Left colon (tissue), 2 donors: ENCODE results near the gene FGD6. TPM values are rescaled to one million over a fixed set of nuclear protein-coding genes. Genes with fewer than 3 reads are reported as not detected.
"Not testable (repeated sequence)": the region's sequence is repeated elsewhere in the genome, so short reads cannot be mapped to it uniquely, and the experiment has no call there.

Experiments
- ATAC-seq: fragments of 200-7000 bp; cut with Tn5 transposase; one replicate; pipeline ENCODE4 v1.9.1; 2020; ENCODE audit warnings: mild to moderate bottlenecking, moderate library complexity
- DNase-seq, 2 donors: peaks; one replicate each; pipeline ENCODE4 v3.0.0-alpha.2; 2020
- intact Hi-C, 2 donors: fragments of 100-400 bp; cut with DNase I in 1 of 2; cut with micrococcal nuclease in 1 of 2; formaldehyde crosslinking; loops; one replicate each; pipeline versions ENCODE4 v1.11.2 to v1.14.0; 2022; cut with DNase I, micrococcal nuclease
- long read RNA-seq: library from polyadenylated mRNA; unstranded; transcript quantifications from one replicate; pipeline ENCODE4 v2.0.0, GENCODE V29; 2021
- total RNA-seq, 2 donors: library from RNA; stranded (reverse); fragmentation: NEBNext Ultra II Directional; extraction: Animal tissue kit (Norgen Biotek cat#: 25700); gene quantifications; one replicate each; pipeline ENCODE4 v1.2.1, GENCODE V29; 2021
- donor health status: DM: no; HTN: no; CAD: no.
- donor health status: DM: yes; HTN: yes; CAD: no.

The FGD6 gene
- total RNA-seq: 10 to 100 TPM; 18.7 to 23.8 TPM
- long read RNA-seq, partial matches to known transcripts: 6 of 12 reads
- long read RNA-seq, other reads (novel, unspliced or antisense): 5 of 12 reads

- intact Hi-C loops: loop anchor here in 1 of 2 donors (5.0 to 10.0 kb wide), 3 partner anchors 100 to 317 kb away; partner anchors contain the start of gene METAP2
- peak; percentile 98 to 99 for DNase-seq
- ATAC-seq: peak; percentile 86
Observed at GRCh38 chr12:95217377-95218149, at the start of gene FGD6, which contains the start of gene VEZT. Gene FGD6 (minus strand): TSS chr12:95217467. CDS start chr12:95217240, 227 bp downstream. Gene VEZT (plus strand): TSS chr12:95217807. CDS start chr12:95217851, 44 bp downstream.

GRCh38 chr12:95266254-95266653 is 49.0 kb upstream of the FGD6 start:
- ATAC-seq (no peak), DNase-seq (no peak)
- intact Hi-C loops: no loop called here

- ATAC-seq: no peak
- no peak for DNase-seq
- intact Hi-C loops: no loop called here
Observed at GRCh38 chr12:95265765-95266164, 48.5 kb upstream of the FGD6 start.

GRCh38 chr12:95262808-95263207 is 45.5 kb upstream of the FGD6 start:
- intact Hi-C loops: no loop called here
- no peak for ATAC-seq
- no peak for DNase-seq

- no peak for ATAC-seq
- no peak for DNase-seq
- intact Hi-C loops: no loop called here
Observed at GRCh38 chr12:95261109-95261508, 43.8 kb upstream of the FGD6 start.

- ATAC-seq (peak; percentile 86), DNase-seq (no peak)
- intact Hi-C loops: no loop called here
Observed at GRCh38 chr12:95259368-95259767, 42.1 kb upstream of the FGD6 start.

- intact Hi-C loops: no loop called here
- ATAC-seq (no peak), DNase-seq (no peak)
Observed at GRCh38 chr12:95258803-95259202, 41.5 kb upstream of the FGD6 start.

GRCh38 chr12:95258151-95258550 is 40.9 kb upstream of the FGD6 start:
- DNase-seq (no peak), ATAC-seq (no peak)
- intact Hi-C loops: no loop called here

- ATAC-seq (no peak), DNase-seq (no peak)
- intact Hi-C loops: no loop called here
Observed at GRCh38 chr12:95257541-95257940, 40.3 kb upstream of the FGD6 start.

- intact Hi-C loops: no loop called here
- ATAC-seq (no peak), DNase-seq (no peak)
Observed at GRCh38 chr12:95253386-95253785, 36.1 kb upstream of the FGD6 start.

GRCh38 chr12:95248604-95249360 is 31.5 kb upstream of the FGD6 start:
- intact Hi-C loops: no loop called here
- DNase-seq (no peak), ATAC-seq (no peak)

GRCh38 chr12:95248095-95248494 is 30.8 kb upstream of the FGD6 start:
- no peak for DNase-seq
- peak; percentile 38 for ATAC-seq
- intact Hi-C loops: no loop called here

- intact Hi-C loops: no loop called here
- ATAC-seq (no peak), DNase-seq (no peak)
Observed at GRCh38 chr12:95244350-95244749, 27.1 kb upstream of the FGD6 start.

- ATAC-seq (no peak), DNase-seq (no peak)
- intact Hi-C loops: no loop called here
Observed at GRCh38 chr12:95243497-95244183, 26.4 kb upstream of the FGD6 start.

- no peak for DNase-seq
- intact Hi-C loops: no loop called here
- ATAC-seq: no peak
Observed at GRCh38 chr12:95241761-95242506, 24.7 kb upstream of the FGD6 start.

- DNase-seq, intact Hi-C loops, ATAC-seq: not testable (repeated sequence)
Observed at GRCh38 chr12:95241138-95241537, 23.9 kb upstream of the FGD6 start.

GRCh38 chr12:95240556-95240955 is 23.3 kb upstream of the FGD6 start:
- ATAC-seq: no peak
- DNase-seq: no peak
- intact Hi-C loops: no loop called here

GRCh38 chr12:95239835-95240234 is 22.6 kb upstream of the FGD6 start:
- DNase-seq, ATAC-seq, intact Hi-C loops: not testable (repeated sequence)

- DNase-seq: no peak
- intact Hi-C loops: no loop called here
- ATAC-seq: no peak
Observed at GRCh38 chr12:95239216-95239615, 21.9 kb upstream of the FGD6 start.
